AG04449 (cell line): ENCODE results near the gene LIN9.

Experiments
- CTCF ChIA-PET: fragments of 350-600 bp; formaldehyde crosslinking; extraction: SDS; loops from one replicate; lab custom pipeline; 2021; ENCODE audit warnings: antibody characterized with exemption; lab: Yijun Ruan, JAX
- POLR2A ChIA-PET: fragments of 400-600, 350-600 bp; formaldehyde crosslinking; extraction: SDS; loops from one replicate; lab custom pipeline; 2020; ENCODE audit warnings: antibody characterized with exemption, inconsistent platforms; lab: Yijun Ruan, JAX
- DNase-seq: peaks from one replicate; pipeline ENCODE4 v3.0.0-alpha.2; 2010; ENCODE audit warnings: low read depth, low spot score
- H3K4me3 ChIP-seq: 2 replicates; pipeline ENCODE4 v1.5.1; 2011; ENCODE audit warnings: low read depth, mild to moderate bottlenecking, control low read depth, low read length
- TF ChIP-seq, protein P1 (sequence below): IDR thresholded peaks from one replicate; pipeline ENCODE4 v1.5.1; 2011; ENCODE audit warnings: mild to moderate bottlenecking, moderate library complexity, low read length, control low read depth, inconsistent platforms; ENCODE audit not compliant: insufficient read depth; ENCODE audit errors: missing control alignments

LIN9 gene

DNA sequence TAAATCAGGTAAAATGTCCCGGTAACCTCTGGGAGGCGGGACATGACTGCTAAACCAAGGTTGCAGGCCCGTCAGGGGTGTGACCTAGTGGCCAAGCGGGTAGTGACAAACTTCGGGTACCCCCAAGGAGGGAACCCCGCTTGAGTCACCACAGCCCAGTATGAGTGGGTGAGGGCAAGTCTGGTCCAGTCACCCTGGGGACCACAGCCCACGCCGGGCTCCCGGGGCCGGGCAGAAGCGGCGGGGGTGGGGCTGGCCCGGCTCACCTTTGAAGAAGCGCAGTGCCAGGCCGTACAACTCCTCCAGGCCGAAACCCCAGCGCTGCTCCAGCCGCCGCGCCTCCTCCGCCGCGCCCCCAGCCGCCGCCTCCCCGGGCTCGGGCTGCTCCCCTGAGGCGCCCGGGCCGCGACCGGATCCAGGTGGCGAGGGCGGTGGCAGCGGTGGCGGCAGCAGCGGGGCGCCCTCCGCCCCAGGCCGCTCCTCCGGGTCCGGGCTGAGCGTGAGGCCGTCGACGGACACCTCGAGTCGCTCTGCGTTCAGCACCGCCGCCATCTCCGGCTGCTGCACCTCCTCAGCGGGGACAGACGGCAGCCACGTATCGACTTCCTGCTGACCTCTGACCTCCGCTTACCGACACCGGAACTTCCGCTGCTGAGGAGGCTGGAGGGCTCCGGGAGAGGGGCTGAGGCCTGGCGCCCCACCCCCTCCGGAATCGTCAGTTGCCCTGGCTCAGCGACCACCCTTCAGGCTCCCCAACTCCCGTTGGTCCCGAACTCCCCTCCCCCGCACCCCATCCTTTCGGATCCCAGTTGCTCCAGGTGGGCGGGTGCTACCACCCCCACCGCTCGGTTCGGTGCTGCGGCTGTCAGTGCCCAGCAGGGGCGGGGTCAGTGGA lies 122.6 kb downstream of the LIN9 start, which contains the start of gene ACBD3:
TSS of gene ACBD3 (minus strand) at position 618 of the 895 bp plus-strand sequence. CDS start at position 552, 66 bp downstream.
- ChIA-PET POLR2A (no interaction called here), CTCF (interaction anchor here (0.8 to 6.3 kb wide), 5 partner anchors 10 to 222 kb away, joined by 5 to 62 read pairs (median 7); partner anchors contain the start of gene PARP1)
- peak; percentile 26 for DNase-seq
- TF ChIP-seq, protein P1, sequence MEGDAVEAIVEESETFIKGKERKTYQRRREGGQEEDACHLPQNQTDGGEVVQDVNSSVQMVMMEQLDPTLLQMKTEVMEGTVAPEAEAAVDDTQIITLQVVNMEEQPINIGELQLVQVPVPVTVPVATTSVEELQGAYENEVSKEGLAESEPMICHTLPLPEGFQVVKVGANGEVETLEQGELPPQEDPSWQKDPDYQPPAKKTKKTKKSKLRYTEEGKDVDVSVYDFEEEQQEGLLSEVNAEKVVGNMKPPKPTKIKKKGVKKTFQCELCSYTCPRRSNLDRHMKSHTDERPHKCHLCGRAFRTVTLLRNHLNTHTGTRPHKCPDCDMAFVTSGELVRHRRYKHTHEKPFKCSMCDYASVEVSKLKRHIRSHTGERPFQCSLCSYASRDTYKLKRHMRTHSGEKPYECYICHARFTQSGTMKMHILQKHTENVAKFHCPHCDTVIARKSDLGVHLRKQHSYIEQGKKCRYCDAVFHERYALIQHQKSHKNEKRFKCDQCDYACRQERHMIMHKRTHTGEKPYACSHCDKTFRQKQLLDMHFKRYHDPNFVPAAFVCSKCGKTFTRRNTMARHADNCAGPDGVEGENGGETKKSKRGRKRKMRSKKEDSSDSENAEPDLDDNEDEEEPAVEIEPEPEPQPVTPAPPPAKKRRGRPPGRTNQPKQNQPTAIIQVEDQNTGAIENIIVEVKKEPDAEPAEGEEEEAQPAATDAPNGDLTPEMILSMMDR, result peak; percentile 19
- peak within 1 kb of the TSS; percentile 97 for H3K4me3 ChIP-seq

DNA sequence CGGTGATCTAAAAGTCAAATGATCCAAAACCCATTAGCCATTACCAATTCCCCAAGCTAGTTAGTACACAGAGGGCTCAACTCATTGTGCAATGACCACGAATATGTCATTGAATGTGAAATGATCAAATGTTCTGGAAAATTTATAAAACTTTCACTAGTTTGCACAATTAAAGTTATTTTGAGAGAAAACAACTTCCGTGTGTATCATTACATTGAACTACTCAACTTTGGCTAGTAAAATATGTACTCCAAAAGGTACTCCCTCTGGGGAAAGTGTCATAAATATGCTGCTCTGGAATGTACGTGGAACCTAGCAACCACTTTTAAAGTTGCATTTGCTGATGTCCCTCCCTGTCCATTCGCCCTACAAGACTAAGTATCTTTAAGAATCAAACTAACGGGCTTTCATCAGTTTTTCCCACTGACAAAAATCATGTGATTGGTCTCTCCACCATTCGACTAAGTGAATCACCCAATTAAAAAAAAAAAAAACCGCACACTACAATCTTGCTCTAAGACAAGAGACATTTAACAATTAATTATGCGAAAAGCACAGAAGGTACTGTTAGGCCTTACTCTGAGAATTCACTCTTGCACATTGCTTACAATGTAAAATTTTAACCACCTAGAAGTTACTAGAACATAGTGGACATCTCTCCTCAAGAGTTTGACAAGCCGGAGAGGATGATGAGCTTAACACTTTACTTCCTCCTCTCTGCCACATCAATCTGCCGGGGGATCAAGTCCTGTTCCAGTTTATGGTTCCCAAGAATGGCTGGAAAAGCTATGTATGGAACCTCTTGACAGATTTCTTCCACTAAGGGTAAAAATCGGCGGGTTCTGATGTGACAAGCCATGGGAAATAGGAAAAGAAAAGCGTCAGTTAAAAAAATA lies 123.6 kb downstream of the LIN9 start:
- CTCF ChIA-PET, result interaction anchor here (0.7 to 6.3 kb wide), 9 partner anchors 11 to 223 kb away, joined by 3 to 62 read pairs (median 5); partner anchors contain the start of gene PARP1
- POLR2A ChIA-PET, result interaction anchor here (0.6 kb wide), 1 partner anchor 41 kb away, joined by 3 read pairs; no protein-coding TSS in a partner anchor
- peak overlapping the region; percentile 97 for H3K4me3 ChIP-seq
- TF ChIP-seq, protein P1, result no peak
- no peak for DNase-seq

DNA sequence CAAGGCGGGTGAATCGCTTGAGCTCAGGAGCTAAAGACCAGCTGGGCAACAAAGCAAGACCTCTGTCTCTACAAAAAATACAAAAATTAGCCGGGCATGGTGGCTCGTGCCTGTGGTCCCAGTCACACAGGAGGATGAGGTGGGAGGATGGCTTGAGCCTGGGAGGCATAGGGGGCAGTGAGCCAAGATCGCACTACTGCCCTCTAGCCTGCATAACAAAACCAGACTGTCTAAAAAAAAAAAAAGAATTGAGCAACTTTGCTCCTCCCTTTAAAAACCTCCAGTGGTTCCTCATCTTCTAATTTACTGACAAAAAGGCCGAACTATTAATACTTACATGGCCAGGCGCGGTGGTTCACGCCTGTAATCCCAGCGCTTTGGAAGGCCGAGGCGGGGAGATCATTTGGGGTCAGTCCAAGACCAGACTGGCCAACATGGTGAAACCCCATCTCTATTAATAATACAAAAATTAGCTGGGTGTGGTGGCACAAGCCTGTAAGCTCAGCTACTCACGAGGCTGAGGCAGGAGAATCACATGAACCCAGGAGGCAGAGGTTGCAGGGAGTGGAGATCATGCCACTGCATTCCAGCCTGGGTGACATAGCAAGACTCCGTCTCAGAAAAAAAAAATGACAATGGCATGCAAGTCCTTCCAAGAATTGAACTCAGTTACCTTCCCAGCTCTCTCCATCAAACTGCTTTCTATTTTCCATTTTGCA lies 126.8 kb downstream of the LIN9 start:
- TF ChIP-seq, protein P1, result peak; percentile 33
- no peak for DNase-seq
- no peak overlapping the region for H3K4me3 ChIP-seq
- ChIA-PET POLR2A (interaction anchor here (0.8 kb wide), 1 partner anchor 13 kb away, joined by 5 read pairs; no protein-coding TSS in a partner anchor), CTCF (interaction anchor here (0.6 to 6.3 kb wide), 13 partner anchors 9 to 117 kb away, joined by 3 to 62 read pairs (median 5); no protein-coding TSS in a partner anchor)
